K562 (cell line): Measurements from ENCODE around the gene SUMO3. TPM values are rescaled to one million over a fixed set of nuclear protein-coding genes. Genes with fewer than 3 reads are reported as not detected.

ENCODE experiments used
- ATAC-seq: fragments of 200-7000 bp; cut with Tn5 transposase; 3 replicates; pipeline ENCODE4 v1.9.1; 2020; ENCODE audit warnings: moderate library complexity
- BruUV-seq: library from RNA; stranded (reverse); fragments of 400-500 nt; replicated peaks from 2 replicates; lab custom pipeline; 2021; lab: Mats Ljungman, UMichigan
- CTCF ChIA-PET: fragments of 300-600 bp; formaldehyde crosslinking; extraction: SDS; loops from one replicate; lab custom pipeline; 2021; ENCODE audit warnings: low intra/inter-chr PET ratio; lab: Yijun Ruan, JAX
- POLR2A ChIA-PET: fragments of 300-600, 350-650 bp; sonication (Branson Sonifier 250); formaldehyde crosslinking; extraction: SDS; loops from one replicate; lab custom pipeline; 2021; ENCODE audit warnings: antibody characterized with exemption, inconsistent platforms; lab: Yijun Ruan, JAX
- DNase-seq, 4 experiments: peaks; one replicate each; pipeline versions ENCODE4 v3.0.0 to v3.0.0-alpha.2; 2011 to 2018; ENCODE audit warnings: low spot score in 3 of 4, mixed read lengths in 3 of 4; ENCODE audit errors: extremely low read depth in 1 of 4
- FAIRE-seq: peaks from 2 replicates; lab custom pipeline; 2011; peaks lifted over from hg19 to GRCh38; lab: Jason Lieb, UNC
- H2AFZ ChIP-seq: 2 replicates; pipeline ENCODE4 v1.6.0; 2011; ENCODE audit warnings: low read depth, low read length, control low read depth, inconsistent platforms
- H3K27ac ChIP-seq: fragments of 200-600 bp; 3 replicates; pipeline ENCODE4 v1.8.0; 2011; ENCODE audit warnings: low read depth, mild to moderate bottlenecking, control low read depth, inconsistent platforms, low read length, moderate library complexity, mixed read lengths; ENCODE audit errors: extremely low read depth
- H3K27me3 ChIP-seq, 2 experiments: fragments of 300-600 bp in 1 of 2; 2 replicates in 1 of 2; 3 replicates in 1 of 2; pipeline versions ENCODE4 v1.6.0 to v1.8.0; 2011; ENCODE audit warnings: inconsistent platforms in 2 of 2, low read length in 2 of 2, mild to moderate bottlenecking in 1 of 2, mixed read lengths in 1 of 2, moderate library complexity in 1 of 2; ENCODE audit not compliant: control insufficient read depth in 2 of 2, insufficient read depth in 2 of 2
- H3K36me3 ChIP-seq: fragments of 300-600 bp; 3 replicates; pipeline ENCODE4 v1.8.0; 2011; ENCODE audit warnings: mild to moderate bottlenecking, low read length, inconsistent platforms; ENCODE audit not compliant: control insufficient read depth, insufficient read depth
- H3K4me1 ChIP-seq, 2 experiments: fragments of 200-600 bp in 1 of 2; replicated peaks in 1 of 2; 2 replicates in 1 of 2; 3 replicates in 1 of 2; pipeline versions ENCODE4 v1.5.1 to v1.8.0; 2011; ENCODE audit warnings: inconsistent platforms in 2 of 2, low read length in 2 of 2, mild to moderate bottlenecking in 1 of 2, mixed read lengths in 1 of 2, moderate library complexity in 1 of 2; ENCODE audit not compliant: control insufficient read depth in 2 of 2, insufficient read depth in 2 of 2
- H3K4me2 ChIP-seq: 2 replicates; pipeline ENCODE4 v1.6.1; 2011; ENCODE audit warnings: low read length, control low read depth, inconsistent platforms, mixed read lengths; ENCODE audit not compliant: insufficient read depth
- H3K4me3 ChIP-seq: fragments of 200-600 bp; sonication (generic), shearing (Covaris generic); 2 replicates; pipeline ENCODE4 v1.5.1; 2016; ENCODE audit warnings: control low read depth, inconsistent platforms
- H3K79me2 ChIP-seq: fragments of 200-600 bp; 3 replicates; pipeline ENCODE4 v1.8.0; 2011; ENCODE audit warnings: low read length, inconsistent platforms; ENCODE audit not compliant: control insufficient read depth, insufficient read depth
- H3K9ac ChIP-seq, 2 experiments: 2 replicates each; pipeline versions ENCODE4 v1.6.0 to v1.6.1; 2011; ENCODE audit warnings: low read depth in 2 of 2, low read length in 2 of 2, control low read depth in 1 of 2, inconsistent platforms in 1 of 2, mild to moderate bottlenecking in 1 of 2, mixed read lengths in 1 of 2; ENCODE audit not compliant: insufficient read depth in 1 of 2
- H3K9me1 ChIP-seq: one replicate; pipeline ENCODE4 v1.6.0; 2011; ENCODE audit warnings: inconsistent platforms, mild to moderate bottlenecking, low read length, moderate library complexity; ENCODE audit not compliant: control insufficient read depth, insufficient read depth
- H3K9me3 ChIP-seq: replicated peaks from 2 replicates; pipeline ENCODE4 v1.5.1; 2011; ENCODE audit warnings: low read depth, low read length, inconsistent platforms; ENCODE audit not compliant: control insufficient read depth, insufficient read depth
- H4K20me1 ChIP-seq: replicated peaks from 2 replicates; pipeline ENCODE4 v1.6.1; 2011; ENCODE audit warnings: low read length, inconsistent platforms, mixed read lengths; ENCODE audit not compliant: control insufficient read depth, insufficient read depth
- ARID1B ChIP-seq: fragments of 450-650 bp; IDR thresholded peaks from 2 replicates; pipeline ENCODE4 v1.6.1; 2016; ENCODE audit warnings: antibody characterized with exemption, mild to moderate bottlenecking, inconsistent platforms
- ATF7 ChIP-seq: fragments of 450-650 bp; IDR thresholded peaks from 2 replicates; pipeline ENCODE4 v1.7.1; 2014; ENCODE audit warnings: mild to moderate bottlenecking, moderate library complexity
- BRD9 ChIP-seq: fragments of 450-650 bp; IDR thresholded peaks from 2 replicates; pipeline ENCODE4 v1.6.1; 2018; ENCODE audit warnings: low read depth; ENCODE audit not compliant: partially characterized antibody
- CXXC5 ChIP-seq: fragments of 250-450 bp; sonication (Bioruptor Pico); IDR thresholded peaks from 2 replicates; pipeline ENCODE4 v1.8.0; 2022; ENCODE audit warnings: inconsistent platforms, mild to moderate bottlenecking, moderate library complexity
- FOS ChIP-seq: IDR thresholded peaks from 3 replicates; pipeline ENCODE4 v1.6.1; 2011; ENCODE audit not compliant: insufficient read length; ENCODE audit errors: extremely low read depth
- FOSL1 ChIP-seq: fragments of 200-800 bp; sonication (Bioruptor generic); conservative IDR thresholded peaks from 2 replicates; pipeline ENCODE4 v1.6.1; 2016; ENCODE audit warnings: missing genetic modification characterization, missing compliant biosample characterization
- GATAD2B ChIP-seq: fragments of 450-650 bp; IDR thresholded peaks from 2 replicates; pipeline ENCODE4 v1.6.1; 2017; ENCODE audit warnings: mild to moderate bottlenecking, borderline replicate concordance
- GTF2E2 ChIP-seq: fragments of 200-800 bp; sonication (Bioruptor generic); IDR thresholded peaks from 2 replicates; pipeline ENCODE4 v1.6.1; 2016; ENCODE audit warnings: missing genetic modification characterization, missing compliant biosample characterization
- ILF3 ChIP-seq: fragments of 450-650 bp; IDR thresholded peaks from 2 replicates; pipeline ENCODE4 v1.6.1; 2018; ENCODE audit warnings: antibody characterized with exemption, mild to moderate bottlenecking, moderate library complexity, borderline replicate concordance
- KDM2B ChIP-seq: fragments of 250-450 bp; sonication (Bioruptor Pico); IDR thresholded peaks from 2 replicates; pipeline ENCODE4 v1.8.0; 2021; ENCODE audit warnings: mild to moderate bottlenecking, moderate library complexity
- NR2C1 ChIP-seq, 2 experiments: fragments of 450-650 bp; IDR thresholded peaks; 2 replicates each; pipeline ENCODE4 v1.6.1; 2017; ENCODE audit warnings: mild to moderate bottlenecking in 2 of 2, antibody characterized with exemption in 1 of 2, inconsistent platforms in 1 of 2, missing compliant biosample characterization in 1 of 2, missing genetic modification characterization in 1 of 2
- NR2C2 ChIP-seq, 2 experiments: fragments of 200-800 bp in 1 of 2; sonication (Bioruptor generic) in 1 of 2; sonication (generic) in 1 of 2; formaldehyde crosslinking in 1 of 2; IDR thresholded peaks; 2 replicates each; pipeline versions ENCODE4 v1.6.1 to v1.8.0; 2016 to 2022; ENCODE audit warnings: mild to moderate bottlenecking in 1 of 2, missing compliant biosample characterization in 1 of 2, missing genetic modification characterization in 1 of 2, missing genetic modification reagents in 1 of 2
- PTRF ChIP-seq: fragments of 450-650 bp; IDR thresholded peaks from 2 replicates; pipeline ENCODE4 v1.6.1; 2016; ENCODE audit warnings: mild to moderate bottlenecking, missing genetic modification characterization, missing compliant biosample characterization
- SMARCA4 ChIP-seq: fragments of 450-650 bp; IDR thresholded peaks from 2 replicates; pipeline ENCODE4 v1.6.1; 2016
- ZNF766 ChIP-seq: fragments of 200-800 bp; sonication (Bioruptor generic); conservative IDR thresholded peaks from 2 replicates; pipeline ENCODE4 v1.6.1; 2016; ENCODE audit warnings: missing genetic modification characterization, missing compliant biosample characterization
- ZNF830 ChIP-seq: fragments of 250-450 bp; sonication (Bioruptor Pico); IDR thresholded peaks from 2 replicates; pipeline ENCODE4 v1.5.0; 2021; ENCODE audit warnings: mild to moderate bottlenecking
- WGBS: fragments of 100-300 bp; shearing (Covaris generic); methylation state at CpG from one replicate; pipeline ENCODE4 v1.1.6; 2016; ENCODE audit warnings: low coverage, mixed read lengths; ENCODE audit not compliant: insufficient coverage; ENCODE audit errors: missing lambda C conversion rate; 5-methylcytosine and 5-hydroxymethylcytosine counted together
- in situ Hi-C: fragments of 300-500 bp; cut with MboI; formaldehyde crosslinking; loops from 4 replicates; pipeline ENCODE4 v1.15.0; 2018; ENCODE audit warnings: inconsistent platforms, mixed read lengths
- intact Hi-C: fragments of 100-400 bp; cut with micrococcal nuclease; formaldehyde crosslinking; loops from 2 replicates; pipeline ENCODE4 v1.14.2; 2022
- polyA plus RNA-seq, 8 experiments: library from polyadenylated mRNA; depleted of rRNA in 4 of 8; stranded (reverse) in 5 of 8; unstranded in 3 of 8; fragments of >200 nt; fragmentation: Nextera tagmentation in 2 of 8; fragmentation: Illumina TruSeq in 1 of 8; extraction: Ambion mirVana in 2 of 8; extraction: Trizol in 1 of 8; gene quantifications; 2 replicates each; pipeline versions ENCODE4 v1.2.1 to v1.2.3, GENCODE V29; 2011 to 2014; ENCODE audit warnings: inconsistent platforms in 1 of 8, missing spikeins in 1 of 8
- total RNA-seq, 7 experiments: library from RNA; depleted of rRNA in 6 of 7; stranded (reverse); fragments of >200 nt in 6 of 7; fragmentation: Illumina TruSeq in 2 of 7; extraction: Trizol in 2 of 7; gene quantifications; 2 replicates each; pipeline versions ENCODE4 v1.2.1 to v1.2.3, GENCODE V29; 2011 to 2021; ENCODE audit warnings: low replicate concordance in 1 of 7
- TF ChIP-seq, protein P1 (sequence below): fragments of 450-650 bp; IDR thresholded peaks from 2 replicates; pipeline ENCODE4 v1.6.1; 2017; ENCODE audit warnings: antibody characterized with exemption, mild to moderate bottlenecking

Gene SUMO3
- total and polyA plus RNA-seq, 9 of the 15 experiments (the other 6 are each of a cell fraction or from before 2014, with no cell fraction given): 13.9 to 143 (median 113) TPM

DNA sequence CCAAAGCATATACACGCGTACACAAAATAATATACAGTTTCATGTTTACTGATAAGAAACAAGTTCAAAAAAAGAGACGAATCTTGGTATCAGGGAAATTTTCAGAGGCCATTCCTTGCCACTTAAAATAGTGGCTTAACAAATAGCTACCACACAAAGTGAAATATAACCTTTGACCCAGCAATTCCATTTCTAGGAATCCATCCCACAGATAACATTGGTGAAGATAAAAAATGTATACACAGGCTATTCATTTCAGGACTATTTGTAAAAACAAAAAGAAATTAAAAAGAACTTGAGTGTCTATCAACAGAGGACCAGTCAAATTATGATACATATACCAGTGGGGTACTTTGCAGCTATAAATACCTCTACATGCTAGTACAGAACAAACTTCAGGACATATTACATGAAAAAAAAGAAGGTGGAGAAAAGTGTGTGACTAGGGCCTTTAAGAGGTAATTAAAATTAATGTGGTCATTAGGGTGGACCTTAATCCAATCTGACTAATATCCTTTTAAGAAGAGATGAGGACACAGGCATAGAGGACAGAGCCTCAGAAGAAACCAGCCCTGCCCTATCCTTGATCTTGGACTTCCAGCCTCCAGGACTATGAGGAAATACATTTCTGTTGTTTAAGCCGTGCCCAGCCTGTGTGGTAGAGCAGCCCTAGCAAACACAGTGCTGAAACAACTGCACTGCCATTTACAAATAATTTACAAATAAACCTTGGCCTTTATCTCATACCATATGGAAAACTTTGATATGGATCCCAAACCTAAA is 24.1 kb downstream of the SUMO3 start:
- FAIRE-seq (no peak), DNase-seq (no peak), ATAC-seq (peak; percentile 61)
- Histone ChIP-seq H3K4me1 (peaks cover 2 to 13% of the 10 kb centered on the region in 2 experiments; a peak in 4 of 5 replicates), H4K20me1 (peaks cover 23% of the 10 kb centered on the region), H3K79me2 (peaks cover 95% of the 10 kb centered on the region), H3K9me3 (no peaks in the 10 kb centered on the region; the same call in 1 of the 2 replicates), H2AFZ (no peak overlapping the region), H3K4me3 (no peak overlapping the region), H3K9me1 (no peaks in the 10 kb centered on the region), H3K27ac (no peak overlapping the region), H3K4me2 (peak overlapping the region; percentile 22; the same call in 1 of the 2 replicates), H3K36me3 (peaks cover 71% of the 10 kb centered on the region), H3K9ac (no peak overlapping the region), H3K27me3 (no peaks in the 10 kb centered on the region)
- BruUV-seq: no TSS peak
- POLR2A ChIA-PET: interaction anchor here (0.6 to 2.1 kb wide), 12 partner anchors 9 to 343 kb away, joined by 3 to 19 read pairs (median 3); partner anchors contain the start of genes SLX9 and UBE2G2
- intact Hi-C loops (loop anchor here (2.0 kb wide), 1 partner anchor 283 kb away; no protein-coding TSS in a partner anchor), in situ Hi-C loops (loop anchor here (5.0 kb wide), 1 partner anchor 276 kb away; no protein-coding TSS in a partner anchor)
- WGBS: 17% methylated on average over 4 of the region's 4 CpGs
- TF ChIP-seq ATF7 (0 out of 2 replicates have a peak, but pooled peaks have one; percentile 19), KDM2B (CRISPR knock-in tag) (no peak), ARID1B (0 out of 2 replicates have a peak, but pooled peaks have one; percentile 15), GATAD2B (peak; percentile 51; the same call in 1 of the 2 replicates), ZNF830 (no peak), CXXC5 (0 out of 2 replicates have a peak, but pooled peaks have one; percentile 8), FOSL1 (0 out of 2 replicates have a peak, but pooled peaks have one; percentile 29), BRD9 (peak; percentile 9), ILF3 (peak; percentile 39; the same call in 1 of the 2 replicates), GTF2E2 (tag) (0 out of 2 replicates have a peak, but pooled peaks have one; percentile 56), PTRF (tag) (no peak), FOS (no peak), NR2C1 (IDR thresholded peaks at IDR 0.05) (peak; percentile 89), NR2C1 (tag; IDR thresholded peaks at IDR 0.05) (peak; percentile 92), SMARCA4 (peak; percentile 11; the same call in 1 of the 2 replicates), NR2C2 (CRISPR knock-in tag; IDR thresholded peaks at IDR 0.05) (no peak), NR2C2 (tag; IDR thresholded peaks at IDR 0.05) (peak; percentile 91), ZNF766 (0 out of 2 replicates have a peak, but pooled peaks have one; percentile 7)
- TF ChIP-seq, protein P1, sequence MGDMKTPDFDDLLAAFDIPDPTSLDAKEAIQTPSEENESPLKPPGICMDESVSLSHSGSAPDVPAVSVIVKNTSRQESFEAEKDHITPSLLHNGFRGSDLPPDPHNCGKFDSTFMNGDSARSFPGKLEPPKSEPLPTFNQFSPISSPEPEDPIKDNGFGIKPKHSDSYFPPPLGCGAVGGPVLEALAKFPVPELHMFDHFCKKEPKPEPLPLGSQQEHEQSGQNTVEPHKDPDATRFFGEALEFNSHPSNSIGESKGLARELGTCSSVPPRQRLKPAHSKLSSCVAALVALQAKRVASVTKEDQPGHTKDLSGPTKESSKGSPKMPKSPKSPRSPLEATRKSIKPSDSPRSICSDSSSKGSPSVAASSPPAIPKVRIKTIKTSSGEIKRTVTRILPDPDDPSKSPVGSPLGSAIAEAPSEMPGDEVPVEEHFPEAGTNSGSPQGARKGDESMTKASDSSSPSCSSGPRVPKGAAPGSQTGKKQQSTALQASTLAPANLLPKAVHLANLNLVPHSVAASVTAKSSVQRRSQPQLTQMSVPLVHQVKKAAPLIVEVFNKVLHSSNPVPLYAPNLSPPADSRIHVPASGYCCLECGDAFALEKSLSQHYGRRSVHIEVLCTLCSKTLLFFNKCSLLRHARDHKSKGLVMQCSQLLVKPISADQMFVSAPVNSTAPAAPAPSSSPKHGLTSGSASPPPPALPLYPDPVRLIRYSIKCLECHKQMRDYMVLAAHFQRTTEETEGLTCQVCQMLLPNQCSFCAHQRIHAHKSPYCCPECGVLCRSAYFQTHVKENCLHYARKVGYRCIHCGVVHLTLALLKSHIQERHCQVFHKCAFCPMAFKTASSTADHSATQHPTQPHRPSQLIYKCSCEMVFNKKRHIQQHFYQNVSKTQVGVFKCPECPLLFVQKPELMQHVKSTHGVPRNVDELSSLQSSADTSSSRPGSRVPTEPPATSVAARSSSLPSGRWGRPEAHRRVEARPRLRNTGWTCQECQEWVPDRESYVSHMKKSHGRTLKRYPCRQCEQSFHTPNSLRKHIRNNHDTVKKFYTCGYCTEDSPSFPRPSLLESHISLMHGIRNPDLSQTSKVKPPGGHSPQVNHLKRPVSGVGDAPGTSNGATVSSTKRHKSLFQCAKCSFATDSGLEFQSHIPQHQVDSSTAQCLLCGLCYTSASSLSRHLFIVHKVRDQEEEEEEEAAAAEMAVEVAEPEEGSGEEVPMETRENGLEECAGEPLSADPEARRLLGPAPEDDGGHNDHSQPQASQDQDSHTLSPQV: peak; percentile 45; the same call in 1 of the 2 replicates
- CTCF ChIA-PET: interaction anchor here (0.9 to 3.8 kb wide), 3 partner anchors 99 to 284 kb away, joined by 3 to 16 read pairs (median 4); no protein-coding TSS in a partner anchor
